GM18907 (cell line): ENCODE results near the gene CAVIN2.
A peak's percentile ranks its signal among the peaks of the same experiment; 100 is the strongest.

Experiments used
- ATAC-seq: cut with Tn5 transposase; IDR thresholded peaks from one replicate; pipeline ENCODE4 v1.9.1; 2021; ENCODE audit warnings: mild to moderate bottlenecking, moderate library complexity; ENCODE audit not compliant: unreplicated experiment

CAVIN2 gene

GRCh38 chr2:191846515-191847476 lies at the start of gene CAVIN2:
Gene CAVIN2 (minus strand): TSS chr2:191847088. CDS start chr2:191846925, 163 bp downstream.
- peak; percentile 47 for ATAC-seq

GRCh38 chr2:191895743-191896142 lies 48.9 kb upstream of the CAVIN2 start:
- ATAC-seq = no peak

- no peak for ATAC-seq
Measured at GRCh38 chr2:191895195-191895594, 48.3 kb upstream of the CAVIN2 start.

- ATAC-seq = peak; percentile 57
Measured at GRCh38 chr2:191894681-191895147, 47.8 kb upstream of the CAVIN2 start.

GRCh38 chr2:191892391-191892790 lies 45.5 kb upstream of the CAVIN2 start:
- ATAC-seq = no peak

- no peak for ATAC-seq
Measured at GRCh38 chr2:191891656-191892055, 44.8 kb upstream of the CAVIN2 start.

GRCh38 chr2:191889931-191890330 lies 43.0 kb upstream of the CAVIN2 start:
- ATAC-seq = no peak

- ATAC-seq = no peak
Measured at GRCh38 chr2:191888400-191889166, 41.7 kb upstream of the CAVIN2 start.

GRCh38 chr2:191885650-191886049 lies 38.8 kb upstream of the CAVIN2 start:
- ATAC-seq = no peak

GRCh38 chr2:191885098-191885497 lies 38.2 kb upstream of the CAVIN2 start:
- no peak for ATAC-seq

GRCh38 chr2:191881982-191882816 lies 35.3 kb upstream of the CAVIN2 start:
- no peak for ATAC-seq

GRCh38 chr2:191878548-191879279 lies 31.8 kb upstream of the CAVIN2 start:
- no peak for ATAC-seq

- no peak for ATAC-seq
Measured at GRCh38 chr2:191877875-191878274, 31.0 kb upstream of the CAVIN2 start.

GRCh38 chr2:191875859-191876258 lies 29.0 kb upstream of the CAVIN2 start:
- ATAC-seq = no peak

GRCh38 chr2:191870744-191871143 lies 23.9 kb upstream of the CAVIN2 start:
- no peak for ATAC-seq

- no peak for ATAC-seq
Measured at GRCh38 chr2:191869781-191870180, 22.9 kb upstream of the CAVIN2 start.

- no peak for ATAC-seq
Measured at GRCh38 chr2:191869178-191869577, 22.3 kb upstream of the CAVIN2 start.

GRCh38 chr2:191867507-191867847 lies 20.6 kb upstream of the CAVIN2 start:
- no peak for ATAC-seq

GRCh38 chr2:191866675-191867506 lies 20.0 kb upstream of the CAVIN2 start:
- ATAC-seq = no peak
